ENCODE measurements around the gene SIGLEC12.
"Not testable (repeated sequence)": the region's sequence is repeated elsewhere in the genome, so short reads cannot be mapped to it uniquely, and the experiment has no call there.

Gene SIGLEC12

DNA sequence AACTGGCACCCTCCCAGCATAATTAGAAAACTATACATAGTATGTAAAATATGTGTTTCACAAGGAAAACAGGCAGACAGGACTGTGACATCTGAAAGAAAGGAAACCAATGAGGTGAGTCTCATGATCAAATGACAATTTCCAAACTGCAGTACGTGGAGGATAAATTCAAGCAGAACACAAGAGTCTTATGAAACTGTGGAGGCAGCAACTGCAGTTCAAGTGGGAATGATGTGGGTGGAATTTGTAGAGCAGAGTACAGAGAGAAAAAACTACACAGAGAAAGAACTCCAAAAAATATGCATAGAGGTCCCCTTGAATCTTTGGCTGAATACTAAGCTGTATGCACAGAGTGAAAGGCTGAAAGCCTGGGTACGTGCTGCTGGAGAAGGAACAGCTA is 20.2 kb upstream of the SIGLEC12 start:
- DNase-seq (ENCODE audit: low spot score), result no peak

DNA sequence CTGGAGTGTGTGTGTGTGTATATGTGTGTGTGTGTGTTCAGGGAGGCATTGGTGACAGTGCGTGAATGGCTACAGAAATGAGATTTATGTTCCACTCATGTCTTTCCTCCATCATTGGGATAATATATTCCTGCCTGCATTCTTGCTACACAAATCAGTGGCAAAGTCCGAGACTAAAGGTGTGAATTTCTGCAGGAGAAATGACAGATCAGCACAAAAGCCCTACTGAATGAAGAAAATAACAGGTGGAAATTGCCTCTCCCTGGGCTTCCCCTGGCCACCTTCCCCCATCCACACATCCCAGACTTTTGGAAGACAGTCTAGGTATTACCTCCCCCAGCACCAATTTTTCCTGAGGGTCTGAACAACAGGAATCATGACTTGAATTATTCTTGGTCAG is 19.8 kb upstream of the SIGLEC12 start:
- no peak for DNase-seq (ENCODE audit: low spot score)

GRCh38 chr19:51520728-51521127 is 19.1 kb upstream of the SIGLEC12 start:
- DNase-seq (ENCODE audit: low spot score), result no peak

GRCh38 chr19:51514866-51515481 is 13.4 kb upstream of the SIGLEC12 start:
- DNase-seq (ENCODE audit: low spot score), result peak; percentile 54

- no peak for DNase-seq (ENCODE audit: low spot score)
Measured at GRCh38 chr19:51513968-51514367, 12.4 kb upstream of the SIGLEC12 start.

GRCh38 chr19:51511353-51511752 is 9.8 kb upstream of the SIGLEC12 start:
- peak; percentile 1 for DNase-seq (ENCODE audit: low spot score)

DNA sequence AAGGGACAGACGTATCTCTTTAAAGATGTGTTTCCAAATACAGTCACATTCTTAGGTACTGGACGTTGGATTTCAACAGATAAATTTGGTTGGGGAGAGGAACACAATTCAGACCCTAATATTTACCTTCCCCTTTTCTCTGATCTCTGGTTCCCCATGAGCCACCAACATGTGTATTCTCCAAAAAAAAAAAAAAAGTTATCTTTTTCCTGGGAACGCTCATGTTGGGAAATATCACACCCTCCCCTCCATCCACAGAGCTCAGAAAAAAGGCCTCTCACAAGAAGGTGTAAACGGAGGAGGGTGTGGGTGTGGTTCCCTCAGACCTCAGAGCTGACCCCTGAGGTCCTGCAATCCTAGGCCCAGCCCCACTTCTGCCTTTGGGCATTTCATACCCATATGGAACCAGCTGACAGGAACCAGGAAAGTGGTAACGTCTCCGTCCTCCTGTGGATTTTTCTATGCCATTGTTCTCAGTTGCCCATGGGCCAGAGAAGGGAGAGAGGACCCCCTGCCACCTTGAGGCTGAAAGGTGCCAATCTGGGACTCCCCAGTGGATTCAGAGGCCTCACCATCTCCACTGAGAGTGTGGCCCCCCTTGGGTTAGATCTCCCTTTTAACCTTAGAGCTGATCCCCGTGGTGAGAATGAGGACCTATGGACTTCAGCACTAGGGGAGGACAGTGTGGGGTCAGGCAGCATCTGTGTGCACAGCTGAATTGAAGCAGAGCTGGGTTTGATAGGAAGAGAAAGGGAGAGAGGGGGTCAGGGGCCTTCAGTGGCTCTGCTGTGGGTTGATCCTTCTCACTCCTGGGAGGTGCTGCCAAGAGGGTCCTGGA is 8.4 kb upstream of the SIGLEC12 start:
- no peak for DNase-seq (ENCODE audit: low spot score)

DNA sequence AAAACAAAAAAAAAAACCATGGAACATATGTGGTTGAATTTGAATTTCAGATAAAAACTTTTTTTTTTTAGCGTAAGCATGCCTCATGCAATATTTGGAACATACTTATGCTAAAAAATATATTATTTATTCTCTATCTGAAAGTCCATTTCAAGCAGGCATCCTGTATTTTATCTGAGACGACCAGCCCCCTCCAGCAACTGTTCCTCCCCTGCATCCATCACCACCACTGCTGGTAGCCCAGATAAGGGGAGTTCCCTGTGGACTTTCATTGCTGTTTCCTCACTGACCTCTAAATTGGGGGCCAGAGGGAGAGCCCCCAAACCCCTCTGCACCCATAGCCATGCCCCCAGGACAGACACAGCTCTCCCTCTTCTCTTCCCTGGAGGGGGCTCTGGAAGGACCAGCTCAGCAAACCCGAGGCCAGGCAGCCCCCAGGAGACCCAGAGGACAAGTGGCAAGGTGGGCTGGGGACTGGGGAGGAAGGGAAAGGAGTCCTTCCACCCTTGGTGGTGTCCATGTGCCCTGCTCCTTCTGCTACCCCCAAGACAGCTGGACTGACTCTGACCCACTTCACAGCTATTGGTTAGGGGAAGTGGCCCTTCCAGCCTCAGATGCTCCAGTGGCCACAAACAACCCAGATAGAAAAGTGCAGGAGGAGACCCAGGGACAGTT is 6.6 kb upstream of the SIGLEC12 start:
- no peak for DNase-seq (ENCODE audit: low spot score)

- no peak for DNase-seq (ENCODE audit: low spot score)
Measured at GRCh38 chr19:51507640-51508058, 6.0 kb upstream of the SIGLEC12 start.

DNA sequence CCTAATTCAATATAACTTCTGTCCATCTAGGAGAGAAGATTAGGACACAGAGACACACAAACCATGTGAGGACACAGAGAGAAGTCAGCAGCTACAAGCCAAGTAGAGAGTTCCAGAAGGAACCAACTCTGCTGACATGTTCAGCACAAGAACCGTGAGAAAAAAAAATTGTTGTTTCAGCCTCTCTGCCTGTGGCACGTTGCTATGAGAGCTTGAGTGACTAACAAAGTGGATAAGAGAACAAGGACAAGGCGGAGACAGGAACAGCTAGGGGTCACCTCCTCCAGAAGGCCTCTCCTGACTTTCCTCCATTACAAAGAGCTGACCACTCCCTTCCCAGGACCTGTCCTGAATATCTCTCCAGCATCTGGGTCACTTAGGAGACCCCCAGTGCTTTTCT is 5.6 kb upstream of the SIGLEC12 start:
- DNase-seq (ENCODE audit: low spot score), result no peak

GRCh38 chr19:51505904-51506303 is 4.3 kb upstream of the SIGLEC12 start:
- no peak for DNase-seq (ENCODE audit: low spot score)

GRCh38 chr19:51503896-51504295 is 2.3 kb upstream of the SIGLEC12 start:
- DNase-seq (ENCODE audit: low spot score), result no peak

DNA sequence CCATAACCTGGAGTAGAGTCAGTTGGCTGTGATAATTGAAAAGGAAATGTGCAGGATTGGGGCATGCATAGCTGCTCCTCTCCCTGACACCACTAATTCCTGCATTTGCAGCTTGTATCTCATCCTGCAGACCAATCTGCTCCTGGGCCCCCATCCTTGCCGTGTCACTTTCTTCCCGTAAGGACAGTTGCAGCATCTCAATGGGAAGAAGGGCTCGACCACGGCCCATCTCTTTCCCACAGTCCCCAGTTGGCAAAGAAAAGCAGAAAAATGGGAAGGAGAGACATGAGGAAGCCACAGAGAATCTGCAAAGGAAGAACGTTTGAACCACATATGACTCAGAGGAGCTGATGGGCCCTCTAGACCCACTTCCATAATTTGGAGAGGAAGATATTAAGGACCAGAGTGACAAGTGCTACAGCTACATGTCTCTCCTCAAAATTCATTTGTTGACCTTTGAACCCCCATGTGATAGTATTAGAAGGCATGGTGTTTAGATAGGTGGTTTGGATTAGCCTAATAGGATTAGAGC is 1.8 kb upstream of the SIGLEC12 start:
- peak; percentile 18 for DNase-seq (ENCODE audit: low spot score)

GRCh38 chr19:51500931-51501330 is 669 bp downstream of the SIGLEC12 start:
- not testable (repeated sequence) for DNase-seq (ENCODE audit: low spot score)

DNA sequence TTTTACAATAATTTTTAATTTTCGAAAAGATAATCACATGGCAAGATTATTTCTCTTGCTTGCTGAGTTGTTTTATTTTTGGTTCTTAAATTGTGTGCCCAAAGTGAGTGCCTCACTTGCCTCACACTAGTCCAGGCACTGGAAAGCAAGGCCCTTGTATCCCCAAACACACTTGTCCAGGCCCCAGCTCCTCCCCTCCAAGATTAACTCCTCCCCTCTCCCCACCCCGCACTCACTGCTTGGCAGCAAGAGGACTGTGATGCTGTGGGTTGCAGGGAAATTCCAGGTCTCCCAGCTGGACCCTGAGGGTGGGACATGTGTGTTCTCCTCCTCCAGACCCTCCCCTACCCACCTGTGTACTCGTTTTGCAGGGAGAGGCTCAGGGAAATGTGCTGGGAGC is 3.9 kb downstream of the SIGLEC12 start:
- no peak for DNase-seq (ENCODE audit: low spot score)

DNA sequence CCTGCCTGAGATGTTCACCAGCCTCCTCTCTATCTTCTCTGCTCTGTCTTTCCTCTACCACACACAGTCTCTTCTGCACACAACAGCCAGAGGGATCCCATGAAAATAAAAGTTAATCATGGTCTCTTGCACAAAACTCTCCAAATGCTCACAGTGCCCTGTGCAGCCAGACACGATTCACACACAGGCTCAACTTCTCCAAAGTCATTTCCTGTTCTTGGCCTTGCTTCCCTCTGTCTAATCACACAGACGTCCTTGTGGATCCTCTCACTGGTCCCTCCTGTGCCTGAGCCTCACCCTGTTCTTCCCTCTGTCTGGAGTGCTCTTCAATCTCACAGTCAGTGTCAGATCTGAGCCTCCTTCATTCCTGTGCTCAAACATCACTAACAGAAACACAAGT is 7.8 kb downstream of the SIGLEC12 start:
- DNase-seq (ENCODE audit: low spot score), result peak; percentile 24

DNA sequence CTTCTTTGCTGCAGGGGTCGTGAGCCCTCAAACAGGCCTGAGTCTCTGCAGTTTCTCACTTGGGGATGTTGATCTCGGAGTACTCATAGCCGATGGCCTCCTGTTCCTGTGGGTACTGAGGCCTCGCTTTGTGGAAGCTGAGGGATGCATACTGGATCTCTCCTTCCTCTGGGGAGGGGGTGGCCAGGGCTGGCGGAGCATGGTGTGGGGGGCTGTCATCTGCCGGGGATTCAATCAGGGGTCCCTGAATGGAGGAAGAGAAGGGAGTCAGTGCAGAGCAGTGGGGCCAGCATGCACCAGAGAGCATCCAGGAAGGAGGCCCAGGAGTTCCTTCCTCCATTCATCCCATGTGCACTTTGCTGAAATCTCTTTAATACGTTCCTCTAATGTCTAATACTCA is 10.0 kb downstream of the SIGLEC12 start:
- DNase-seq (ENCODE audit: low spot score), result no peak

DNA sequence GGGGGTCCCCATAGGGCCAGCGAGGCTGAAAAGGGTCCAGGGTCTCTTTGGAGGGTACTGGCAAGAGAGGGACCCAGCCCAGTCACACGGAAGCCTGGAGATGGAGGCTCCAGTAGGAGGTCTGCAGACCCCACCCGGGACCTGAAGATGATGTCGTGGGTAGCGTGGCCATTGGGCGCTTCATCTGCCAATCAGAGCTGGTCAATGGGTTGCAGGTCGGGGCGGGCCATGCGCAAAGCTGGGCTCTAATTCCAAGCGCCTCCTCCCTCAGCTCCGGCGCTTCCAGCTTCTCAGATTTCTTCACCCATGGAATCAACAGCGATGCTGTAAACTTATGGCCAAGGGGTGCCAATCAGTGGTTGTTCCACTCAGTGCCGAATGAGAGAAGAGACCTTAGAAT is 10.9 kb downstream of the SIGLEC12 start:
- no peak for DNase-seq (ENCODE audit: low spot score)

DNA sequence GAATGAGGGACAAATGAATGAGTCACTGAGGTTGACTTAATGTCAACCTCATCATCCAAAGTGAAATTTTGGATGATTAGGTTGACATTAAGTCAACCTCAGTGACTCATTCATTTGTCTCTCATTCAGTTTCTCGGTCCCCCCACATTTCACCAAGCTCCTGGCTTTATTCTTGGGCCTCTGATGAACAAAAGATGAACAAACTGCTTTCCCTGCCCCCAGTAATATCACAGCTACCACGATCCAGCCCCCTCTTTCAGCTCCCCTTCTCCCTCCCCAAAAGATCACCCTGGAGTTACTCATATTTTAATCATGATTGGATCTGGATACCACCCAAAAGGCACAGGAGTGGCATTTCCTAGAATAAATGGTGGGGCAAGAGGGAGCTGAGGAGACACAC is 12.5 kb downstream of the SIGLEC12 start:
- DNase-seq (ENCODE audit: low spot score), result no peak

DNA sequence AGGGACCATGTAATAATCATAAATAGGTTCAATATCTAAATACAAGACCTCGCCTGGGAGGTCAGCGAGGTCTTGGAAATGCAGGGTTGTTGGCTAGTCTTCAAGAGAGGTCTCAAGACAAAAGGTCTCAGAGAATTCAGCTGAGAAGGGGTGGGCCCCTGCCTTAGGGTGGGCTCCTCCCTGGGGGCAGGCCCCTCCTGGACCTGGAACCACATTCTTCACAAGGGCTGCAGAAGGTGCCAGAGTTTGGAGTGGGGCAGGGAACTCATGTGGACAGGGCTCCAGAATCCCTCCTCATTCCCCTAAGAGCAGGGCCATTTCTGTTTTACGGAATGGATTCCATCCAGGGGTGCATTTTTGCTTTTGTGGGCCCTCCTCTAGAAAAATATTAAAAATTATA is 13.1 kb downstream of the SIGLEC12 start:
- DNase-seq (ENCODE audit: low spot score), result no peak

DNA sequence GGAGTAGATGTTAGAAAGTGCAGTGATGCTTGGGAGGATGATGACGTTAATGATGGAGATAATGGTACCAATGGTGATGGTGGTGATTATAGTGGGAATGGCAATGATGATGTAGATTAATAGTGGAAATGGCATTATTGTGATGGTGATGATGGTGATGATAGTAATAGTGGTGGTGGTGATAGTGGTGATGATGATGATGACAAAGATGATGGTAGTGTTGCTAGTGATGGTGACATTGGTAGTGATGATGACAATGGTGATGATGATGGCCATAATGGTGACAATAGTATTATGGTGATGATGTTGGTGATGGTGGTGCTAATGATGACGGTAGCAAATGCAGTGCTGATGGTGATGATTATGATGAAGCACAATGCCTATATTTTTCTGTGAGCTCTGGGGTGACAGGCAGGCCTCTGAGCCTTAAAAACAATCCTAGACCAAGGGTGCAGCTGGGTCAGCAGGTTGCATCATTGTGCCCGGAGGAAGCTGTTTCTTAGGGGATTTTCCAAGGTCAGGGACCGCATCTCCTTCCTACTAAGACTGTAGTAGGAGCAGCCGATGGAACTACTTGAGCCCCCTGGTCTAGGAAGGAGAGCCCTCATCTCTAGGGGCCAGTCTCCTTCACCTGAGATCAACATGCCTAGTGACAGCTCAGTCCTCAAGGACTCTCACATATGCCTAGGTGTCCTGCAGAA is 15.5 kb downstream of the SIGLEC12 start:
- DNase-seq (ENCODE audit: low spot score), result no peak

GRCh38 chr19:51480590-51480989 is 21.0 kb downstream of the SIGLEC12 start:
- no peak for DNase-seq (ENCODE audit: low spot score)
